Measurements from ENCODE around the gene PIP4P1.

- TF ChIP-seq, protein P1, sequence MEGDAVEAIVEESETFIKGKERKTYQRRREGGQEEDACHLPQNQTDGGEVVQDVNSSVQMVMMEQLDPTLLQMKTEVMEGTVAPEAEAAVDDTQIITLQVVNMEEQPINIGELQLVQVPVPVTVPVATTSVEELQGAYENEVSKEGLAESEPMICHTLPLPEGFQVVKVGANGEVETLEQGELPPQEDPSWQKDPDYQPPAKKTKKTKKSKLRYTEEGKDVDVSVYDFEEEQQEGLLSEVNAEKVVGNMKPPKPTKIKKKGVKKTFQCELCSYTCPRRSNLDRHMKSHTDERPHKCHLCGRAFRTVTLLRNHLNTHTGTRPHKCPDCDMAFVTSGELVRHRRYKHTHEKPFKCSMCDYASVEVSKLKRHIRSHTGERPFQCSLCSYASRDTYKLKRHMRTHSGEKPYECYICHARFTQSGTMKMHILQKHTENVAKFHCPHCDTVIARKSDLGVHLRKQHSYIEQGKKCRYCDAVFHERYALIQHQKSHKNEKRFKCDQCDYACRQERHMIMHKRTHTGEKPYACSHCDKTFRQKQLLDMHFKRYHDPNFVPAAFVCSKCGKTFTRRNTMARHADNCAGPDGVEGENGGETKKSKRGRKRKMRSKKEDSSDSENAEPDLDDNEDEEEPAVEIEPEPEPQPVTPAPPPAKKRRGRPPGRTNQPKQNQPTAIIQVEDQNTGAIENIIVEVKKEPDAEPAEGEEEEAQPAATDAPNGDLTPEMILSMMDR (IDR thresholded peaks at IDR 0.05) = no peak
- TF ChIP-seq POLR2A (IDR thresholded peaks at IDR 0.05) = no peak
Measured at GRCh38 chr14:20440465-20440864, 20.8 kb downstream of the PIP4P1 start.

Measured in vagina (tissue), 2 donors.